GM21515 (cell line): ENCODE data around the gene MPO.

ENCODE experiments used
- ATAC-seq: cut with Tn5 transposase; IDR thresholded peaks from one replicate; pipeline ENCODE4 v1.9.1; 2021; ENCODE audit not compliant: unreplicated experiment

The MPO gene

DNA sequence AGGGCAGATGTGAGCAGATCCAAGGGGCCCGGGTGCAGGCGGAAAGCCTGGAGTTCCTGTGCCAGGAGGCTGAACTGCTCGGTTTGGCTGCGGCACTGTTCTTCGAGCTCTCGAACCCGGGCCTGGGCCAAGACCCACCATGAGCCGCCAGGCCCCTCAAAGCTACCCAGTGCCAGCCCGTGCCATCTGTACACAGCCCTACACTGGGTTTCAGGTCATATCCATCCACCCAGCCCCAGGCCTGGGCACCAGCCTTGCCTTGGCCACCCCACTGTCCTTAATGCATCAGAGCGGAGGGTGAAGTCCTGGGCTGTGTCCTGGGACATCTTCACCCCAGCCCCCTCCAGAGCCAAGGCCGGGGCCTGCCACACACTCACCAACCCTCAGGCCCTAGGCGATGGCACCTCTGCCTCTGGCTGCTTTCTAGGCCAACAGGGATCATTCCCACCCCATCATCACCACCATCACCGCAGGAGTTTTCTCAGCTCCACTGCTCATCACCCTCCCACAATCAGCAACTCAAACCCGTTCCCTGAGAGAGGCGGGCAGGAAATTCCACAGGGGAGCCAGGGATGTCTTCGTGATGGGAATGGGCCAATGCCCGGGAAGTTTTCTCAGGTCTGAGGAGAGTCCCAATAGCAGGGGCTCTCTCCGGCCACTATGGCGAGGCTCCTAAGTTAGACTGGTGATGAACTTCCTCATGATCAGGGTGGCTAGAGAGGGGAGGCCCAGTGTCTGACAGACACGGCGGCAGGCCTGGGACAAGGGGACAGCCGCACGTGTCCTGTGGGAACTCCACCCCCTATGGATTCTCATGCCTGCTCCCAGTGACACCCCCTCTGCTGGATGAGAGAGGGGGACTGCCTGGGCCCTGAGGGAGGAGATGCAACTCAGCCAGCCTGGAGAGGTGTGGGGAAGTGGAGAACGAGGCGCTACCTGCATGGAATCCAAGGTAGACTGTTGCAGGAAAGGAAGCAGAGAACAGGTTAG is 38.7 kb upstream of the MPO start:
- no peak for ATAC-seq

- ATAC-seq: no peak
Observed at GRCh38 chr17:58318627-58319172, 38.0 kb upstream of the MPO start.

DNA sequence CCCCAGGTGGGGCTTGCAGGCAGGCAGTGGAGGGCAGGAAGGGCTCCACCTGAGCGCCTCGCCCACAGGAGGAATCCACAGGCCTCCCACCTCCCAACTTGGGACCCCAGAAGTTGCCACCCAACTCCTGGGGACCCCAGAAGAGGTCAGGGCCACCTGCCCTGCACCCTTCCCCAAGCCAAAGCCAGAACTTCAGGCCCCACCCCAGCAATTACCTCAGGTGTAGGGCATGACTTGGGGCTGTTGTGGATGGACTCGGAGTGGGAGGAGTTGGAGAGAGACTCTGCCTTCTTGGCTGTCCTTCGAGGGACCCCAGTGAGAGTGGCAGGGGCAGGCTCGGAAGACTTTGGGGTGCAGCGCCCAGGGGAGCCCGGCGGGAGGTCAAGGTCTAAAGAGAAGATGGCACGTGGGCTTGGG is 37.3 kb upstream of the MPO start:
- ATAC-seq: no peak

GRCh38 chr17:58317421-58318064 is 36.8 kb upstream of the MPO start:
- ATAC-seq: no peak

DNA sequence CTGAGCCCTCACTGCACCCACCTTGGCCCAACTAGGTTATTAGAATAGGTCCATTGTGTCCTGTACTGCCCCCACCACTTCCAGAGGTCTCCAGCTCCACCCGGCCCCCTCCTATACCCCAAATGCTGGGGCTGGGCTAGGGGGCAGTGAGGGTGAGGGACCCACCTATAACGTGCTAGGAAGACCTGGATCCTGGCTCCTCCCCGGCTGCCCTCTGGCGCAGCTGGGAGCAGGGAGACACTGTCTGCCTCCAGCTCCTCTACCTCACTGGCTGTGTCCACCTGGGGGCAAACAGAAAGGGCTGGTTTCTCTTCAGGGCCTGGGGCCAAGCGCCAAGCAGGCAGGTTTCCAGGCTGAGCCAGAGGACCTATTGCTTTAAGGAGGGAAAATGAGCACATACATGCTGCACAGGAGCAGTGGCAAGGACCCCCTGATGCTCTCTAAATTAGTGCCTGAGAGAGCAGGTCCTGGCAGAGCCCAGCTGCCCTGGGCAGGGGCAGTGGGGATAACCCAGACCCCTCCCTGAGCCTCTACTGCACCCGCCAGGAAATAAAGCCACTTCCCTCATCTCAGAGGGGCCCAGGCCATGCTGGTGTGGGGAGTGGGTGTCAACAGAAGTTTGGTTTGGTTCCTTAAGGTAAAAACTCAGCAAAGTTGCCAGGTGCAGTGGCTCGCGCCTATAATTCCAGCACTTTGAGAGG is 35.7 kb upstream of the MPO start:
- no peak for ATAC-seq

- no peak for ATAC-seq
Observed at GRCh38 chr17:58315750-58316149, 35.0 kb upstream of the MPO start.

- ATAC-seq: no peak
Observed at GRCh38 chr17:58315281-58315711, 34.6 kb upstream of the MPO start.

DNA sequence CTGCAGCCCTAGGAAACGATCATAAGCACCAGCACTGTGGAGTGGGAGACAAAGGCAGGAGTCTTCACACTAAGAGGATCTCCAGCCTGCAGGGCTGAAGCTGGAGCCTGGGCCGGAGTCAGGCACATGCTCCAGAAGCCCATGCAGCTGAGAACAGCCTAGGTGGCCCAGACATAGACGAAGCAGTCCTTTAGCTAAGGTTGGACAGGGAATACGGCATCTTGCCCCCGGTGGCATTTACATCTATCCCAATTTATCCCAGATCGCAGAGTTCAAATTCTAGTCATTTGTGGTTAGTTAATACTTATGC is 33.9 kb upstream of the MPO start:
- ATAC-seq: no peak

DNA sequence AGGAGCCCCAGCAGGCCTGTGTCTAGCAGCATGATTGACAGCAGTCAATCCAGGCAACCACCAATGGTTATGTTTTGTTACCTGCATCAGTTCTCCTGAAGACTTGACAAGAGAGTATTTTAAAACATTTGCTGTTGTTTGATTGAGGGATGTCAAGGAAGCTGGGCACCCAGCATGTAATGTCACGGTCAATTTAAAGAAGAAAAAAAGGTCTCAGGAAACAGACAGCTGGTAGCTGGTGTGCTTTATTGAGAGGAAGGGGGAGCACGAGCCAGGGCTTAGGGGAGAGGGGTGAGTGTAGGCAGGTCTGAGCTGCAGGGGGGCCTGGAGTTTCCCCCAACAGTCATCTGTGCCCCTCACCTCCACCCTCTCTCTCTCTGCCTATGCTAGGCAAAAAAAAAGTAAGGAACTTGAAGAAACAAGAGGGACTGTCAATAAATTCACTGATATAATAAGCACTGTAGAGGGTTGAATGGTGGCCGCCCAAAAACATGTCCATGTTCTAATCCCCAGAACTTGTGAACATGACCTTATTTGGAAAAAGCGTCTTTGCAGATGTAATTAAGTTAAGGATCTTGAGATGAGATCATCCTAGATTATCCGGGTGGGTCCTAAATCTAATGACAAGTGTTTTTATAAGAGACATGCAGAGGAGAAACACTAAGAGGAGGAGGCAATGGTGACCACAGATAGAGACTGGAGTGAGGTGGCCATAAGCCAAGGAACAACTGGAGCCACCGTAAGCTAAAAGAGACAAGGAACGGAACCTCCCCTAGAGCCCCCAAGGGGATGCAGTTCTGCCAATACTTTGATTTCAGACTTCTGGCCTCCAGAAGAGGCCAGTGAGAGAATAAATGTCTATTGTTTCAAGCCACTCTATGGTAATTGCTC is 33.3 kb upstream of the MPO start:
- no peak for ATAC-seq

DNA sequence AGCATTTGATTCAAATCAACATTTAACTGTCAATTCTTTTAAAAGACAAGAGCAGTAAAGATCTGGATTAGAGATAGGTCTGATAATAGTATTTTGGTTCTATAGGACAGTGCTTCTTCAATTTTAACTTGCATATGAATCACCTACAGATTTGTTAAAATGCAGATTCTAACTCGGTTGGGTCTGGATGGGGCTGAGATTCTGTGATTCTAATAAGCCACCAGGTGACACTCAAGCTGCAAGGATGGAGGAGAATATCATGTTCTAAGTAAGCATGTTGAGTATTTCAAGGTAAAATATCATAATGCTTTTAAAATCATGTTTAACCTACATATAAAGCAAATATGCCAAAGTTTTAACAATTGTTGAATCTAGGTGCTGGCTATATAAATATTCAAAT is 32.1 kb upstream of the MPO start:
- no peak for ATAC-seq

DNA sequence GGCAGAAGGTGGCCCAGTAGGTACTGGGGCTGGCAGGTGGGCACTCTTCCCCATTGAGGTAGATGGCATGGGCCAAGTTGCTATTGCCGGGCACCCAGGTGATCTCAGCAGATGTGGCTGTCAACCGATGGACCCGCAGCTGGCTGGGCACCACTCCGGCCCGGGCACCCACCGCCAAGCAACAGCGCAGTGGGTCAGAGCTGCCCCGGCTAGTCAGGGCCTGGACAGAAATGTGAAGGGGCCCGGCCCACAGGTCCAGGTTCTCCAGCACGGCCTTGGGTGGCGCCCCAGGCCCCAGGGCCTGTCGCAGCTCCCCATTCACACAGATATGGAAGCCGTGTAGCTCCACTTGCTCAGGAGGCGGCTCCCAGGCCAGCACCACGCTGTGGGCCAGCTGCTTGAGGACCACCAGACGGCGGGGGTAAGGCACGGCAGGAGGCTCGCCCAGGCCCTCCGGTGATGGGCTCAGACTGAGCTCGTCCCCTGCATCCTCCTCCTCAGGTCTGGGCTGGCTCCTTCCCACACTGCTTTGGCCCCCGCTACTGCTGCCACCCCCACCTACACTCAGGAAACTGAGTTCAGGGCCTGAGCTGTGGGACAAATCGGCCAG is 31.4 kb upstream of the MPO start:
- ATAC-seq: no peak

DNA sequence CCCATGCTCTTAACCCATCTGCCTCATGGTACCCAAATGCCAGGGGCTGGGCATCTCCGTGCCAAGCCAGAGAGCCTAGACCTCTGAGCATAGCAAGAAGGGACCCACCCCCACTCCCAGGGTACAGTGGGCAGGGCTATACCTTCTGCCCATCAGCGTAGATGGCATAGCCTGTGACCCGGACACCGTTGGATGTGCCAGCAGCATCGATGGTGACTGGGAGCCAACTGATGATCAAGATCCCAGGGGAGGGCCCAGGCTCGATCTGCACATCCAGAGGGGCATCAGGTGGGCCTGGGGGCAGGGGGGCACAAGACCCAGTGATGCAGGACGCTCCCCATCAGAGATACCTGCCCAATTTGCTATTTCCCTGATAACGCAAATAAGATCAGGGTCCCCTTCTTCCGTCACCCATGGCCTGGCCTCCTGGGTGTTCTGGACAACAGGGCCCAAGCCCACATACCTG is 30.7 kb upstream of the MPO start:
- ATAC-seq: no peak

DNA sequence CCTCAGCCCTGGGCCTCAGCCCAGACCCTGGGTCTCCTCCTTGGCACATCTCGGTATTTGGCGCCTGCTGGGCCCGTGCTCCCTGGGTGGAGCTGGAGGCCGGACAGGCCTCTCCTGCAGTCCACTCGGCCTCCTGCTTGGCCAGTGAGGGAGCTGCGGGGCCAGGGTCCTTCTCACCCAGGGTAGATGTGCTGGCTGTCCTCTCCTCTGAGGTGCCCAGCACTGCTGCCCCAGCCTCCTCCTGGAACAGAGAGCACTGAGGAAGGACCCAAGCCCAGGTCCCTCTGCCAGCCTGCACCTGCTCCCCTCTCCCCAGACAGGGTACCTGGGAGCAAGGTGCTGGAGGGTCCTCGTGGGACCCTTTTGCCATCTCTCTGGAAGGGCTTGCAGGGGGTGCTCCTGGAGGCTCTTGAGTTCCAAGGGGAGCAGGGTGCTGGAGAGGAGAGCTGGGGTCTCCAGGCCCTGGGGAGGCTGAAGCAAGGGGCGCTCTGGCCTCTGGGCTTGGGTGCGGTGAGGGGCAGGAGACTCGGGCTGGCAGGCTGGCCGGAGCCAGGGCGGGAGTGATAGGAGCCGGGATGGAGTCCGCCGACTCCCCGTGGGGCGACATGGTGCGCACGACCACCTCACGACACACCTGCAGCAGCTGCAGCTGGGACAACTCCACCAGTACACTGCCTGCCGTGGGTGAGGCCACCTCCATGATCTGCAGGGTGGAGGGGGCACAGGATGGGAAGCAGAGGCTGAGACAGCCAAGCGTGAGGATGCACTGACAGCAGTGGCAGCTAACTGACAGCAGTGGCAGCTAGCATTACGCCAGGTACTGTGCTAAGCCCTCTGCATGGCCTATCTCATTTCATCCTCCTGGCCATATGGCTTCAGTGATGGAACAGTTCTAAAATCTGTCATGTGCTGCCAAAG is 30.0 kb upstream of the MPO start:
- no peak for ATAC-seq

- no peak for ATAC-seq
Observed at GRCh38 chr17:58309918-58310259, 29.2 kb upstream of the MPO start.

GRCh38 chr17:58308985-58309917 is 28.5 kb upstream of the MPO start:
- no peak for ATAC-seq

GRCh38 chr17:58308173-58308984 is 27.6 kb upstream of the MPO start:
- ATAC-seq: no peak
